GM11168 (cell line): ENCODE results near the gene EIF3D.

ENCODE experiments used
- in situ Hi-C: fragments of 300-500 bp; cut with MboI; formaldehyde crosslinking; loops from one replicate; pipeline ENCODE4 v1.12.0; 2022; ENCODE audit warnings: low sequenced_read_pairs; ENCODE audit not compliant: unreplicated experiment

Gene EIF3D

GRCh38 chr22:36470162-36470993 lies 58.6 kb downstream of the EIF3D start:
- in situ Hi-C loops: loop anchor here (5.0 kb wide), 1 partner anchor 173 kb away; no protein-coding TSS in a partner anchor

GRCh38 chr22:36469094-36469710 lies 59.8 kb downstream of the EIF3D start:
- in situ Hi-C loops: no loop called here

GRCh38 chr22:36467946-36468345 lies 61.0 kb downstream of the EIF3D start:
- in situ Hi-C loops: no loop called here

- in situ Hi-C loops: no loop called here
These were observed 61.7 kb downstream of the EIF3D start for GRCh38 chr22:36467042-36467810.

GRCh38 chr22:36466258-36466657 lies 62.7 kb downstream of the EIF3D start:
- in situ Hi-C loops: no loop called here

- in situ Hi-C loops: no loop called here
These were observed 63.5 kb downstream of the EIF3D start for GRCh38 chr22:36465232-36466021.

GRCh38 chr22:36464715-36465231 lies 64.2 kb downstream of the EIF3D start:
- in situ Hi-C loops: no loop called here

GRCh38 chr22:36463783-36464184 lies 65.2 kb downstream of the EIF3D start:
- in situ Hi-C loops: no loop called here

GRCh38 chr22:36461665-36462649 lies 67.0 kb downstream of the EIF3D start:
- in situ Hi-C loops: no loop called here
